PC-3 (cell line): ENCODE results near the gene PREP. TPM values are rescaled to one million over a fixed set of nuclear protein-coding genes. Genes with fewer than 3 reads are reported as not detected.

Source experiments
- ATAC-seq: fragments of 200-7000 bp; cut with Tn5 transposase; 2 replicates; pipeline ENCODE4 v1.9.1; 2020; ENCODE audit warnings: mild to moderate bottlenecking, moderate library complexity
- BruUV-seq: library from RNA; stranded (reverse); fragments of 400-500 nt; replicated peaks from 2 replicates; lab custom pipeline; 2021; lab: Mats Ljungman, UMichigan
- CTCF ChIA-PET: fragments of 300-600 bp; sonication (Branson Sonifier 250); formaldehyde crosslinking; loops from one replicate; lab custom pipeline; 2022; ENCODE audit warnings: antibody characterized with exemption; lab: Charles Lee
- POLR2A ChIA-PET: fragments of 300-600 bp; sonication (Branson Sonifier 250); formaldehyde crosslinking; loops from one replicate; lab custom pipeline; 2022; ENCODE audit warnings: antibody characterized with exemption; ENCODE audit not compliant: unreplicated experiment; lab: Charles Lee
- DNase-seq: peaks from one replicate; pipeline ENCODE4 v3.0.0-alpha.2; 2015
- H2AFZ ChIP-seq: fragments of 300-600 bp; sonication (generic); 2 replicates; pipeline ENCODE4 v1.6.0; 2016; ENCODE audit warnings: antibody characterized with exemption, low read length
- H3F3A ChIP-seq: fragments of 300-600 bp; sonication (generic); one replicate; pipeline ENCODE4 v1.6.0; 2017; ENCODE audit warnings: antibody characterized with exemption, low read length, control low read depth, mild to moderate bottlenecking; ENCODE audit not compliant: unreplicated experiment
- H3K27ac ChIP-seq: fragments of 300-600 bp; sonication (generic); 2 replicates; pipeline ENCODE4 v1.5.1; 2016; ENCODE audit warnings: mild to moderate bottlenecking, low read length
- H3K27me3 ChIP-seq: fragments of 300-600 bp; sonication (generic); 2 replicates; pipeline ENCODE4 v1.6.1; 2016; ENCODE audit warnings: low read length, mixed read lengths
- H3K36me3 ChIP-seq: fragments of 300-600 bp; sonication (generic); 2 replicates; pipeline ENCODE4 v1.6.1; 2016; ENCODE audit warnings: low read depth, mixed run types, low read length, mixed read lengths
- H3K4me1 ChIP-seq: fragments of 300-600 bp; sonication (generic); 2 replicates; pipeline ENCODE4 v1.5.1; 2016; ENCODE audit warnings: low read length; ENCODE audit not compliant: insufficient read depth
- H3K4me2 ChIP-seq: fragments of 300-600 bp; sonication (generic); 2 replicates; pipeline ENCODE4 v1.6.0; 2016; ENCODE audit warnings: low read length
- H3K4me3 ChIP-seq: fragments of 300-600 bp; sonication (generic); 2 replicates; pipeline ENCODE4 v1.5.1; 2016; ENCODE audit warnings: mild to moderate bottlenecking, low read length, mixed read lengths
- H3K79me2 ChIP-seq: fragments of 300-600 bp; sonication (generic); 2 replicates; pipeline ENCODE4 v1.6.1; 2017; ENCODE audit warnings: low read length, mixed read lengths
- H3K9ac ChIP-seq: fragments of 300-600 bp; sonication (generic); 2 replicates; pipeline ENCODE4 v1.6.0; 2016; ENCODE audit warnings: mild to moderate bottlenecking, low read length
- H3K9me2 ChIP-seq: fragments of 300-600 bp; sonication (generic); replicated peaks from 2 replicates; pipeline ENCODE4 v1.6.1; 2016; ENCODE audit warnings: mixed run types, low read length, mixed read lengths
- H3K9me3 ChIP-seq: fragments of 300-600 bp; sonication (generic); 2 replicates; pipeline ENCODE4 v1.6.1; 2016; ENCODE audit warnings: low read length, mixed read lengths
- H4K20me1 ChIP-seq: fragments of 300-600 bp; sonication (generic); 2 replicates; pipeline ENCODE4 v1.6.1; 2016; ENCODE audit warnings: low read length, mixed read lengths
- EZH2 ChIP-seq: fragments of 300-600 bp; sonication (generic); IDR thresholded peaks from one replicate; pipeline ENCODE4 v1.6.1; 2017; ENCODE audit warnings: antibody characterized with exemption, mild to moderate bottlenecking, low read length; ENCODE audit not compliant: unreplicated experiment
- EZH2phosphoT487 ChIP-seq: fragments of 300-600 bp; sonication (generic); IDR thresholded peaks from 2 replicates; pipeline ENCODE4 v1.6.1; 2018; ENCODE audit warnings: mild to moderate bottlenecking, antibody characterized with exemption, low read length, borderline replicate concordance
- intact Hi-C: fragments of 100-400 bp; cut with micrococcal nuclease; formaldehyde crosslinking; loops from 2 replicates; pipeline ENCODE4 v1.9.0; 2023
- total RNA-seq: library from RNA; depleted of rRNA; stranded (reverse); fragments of >200 nt; gene quantifications from 2 replicates; pipeline ENCODE4 v1.2.3, GENCODE V29; 2014
- TF ChIP-seq, protein P1 (sequence below): fragments of 300-600 bp; sonication (generic); conservative IDR thresholded peaks from 2 replicates; pipeline ENCODE4 v1.5.1; 2017; ENCODE audit warnings: antibody characterized with exemption, low read depth, mild to moderate bottlenecking, low read length

PREP gene
- total RNA-seq, 1 experiment from 2014 or later = 16.9 TPM

DNA sequence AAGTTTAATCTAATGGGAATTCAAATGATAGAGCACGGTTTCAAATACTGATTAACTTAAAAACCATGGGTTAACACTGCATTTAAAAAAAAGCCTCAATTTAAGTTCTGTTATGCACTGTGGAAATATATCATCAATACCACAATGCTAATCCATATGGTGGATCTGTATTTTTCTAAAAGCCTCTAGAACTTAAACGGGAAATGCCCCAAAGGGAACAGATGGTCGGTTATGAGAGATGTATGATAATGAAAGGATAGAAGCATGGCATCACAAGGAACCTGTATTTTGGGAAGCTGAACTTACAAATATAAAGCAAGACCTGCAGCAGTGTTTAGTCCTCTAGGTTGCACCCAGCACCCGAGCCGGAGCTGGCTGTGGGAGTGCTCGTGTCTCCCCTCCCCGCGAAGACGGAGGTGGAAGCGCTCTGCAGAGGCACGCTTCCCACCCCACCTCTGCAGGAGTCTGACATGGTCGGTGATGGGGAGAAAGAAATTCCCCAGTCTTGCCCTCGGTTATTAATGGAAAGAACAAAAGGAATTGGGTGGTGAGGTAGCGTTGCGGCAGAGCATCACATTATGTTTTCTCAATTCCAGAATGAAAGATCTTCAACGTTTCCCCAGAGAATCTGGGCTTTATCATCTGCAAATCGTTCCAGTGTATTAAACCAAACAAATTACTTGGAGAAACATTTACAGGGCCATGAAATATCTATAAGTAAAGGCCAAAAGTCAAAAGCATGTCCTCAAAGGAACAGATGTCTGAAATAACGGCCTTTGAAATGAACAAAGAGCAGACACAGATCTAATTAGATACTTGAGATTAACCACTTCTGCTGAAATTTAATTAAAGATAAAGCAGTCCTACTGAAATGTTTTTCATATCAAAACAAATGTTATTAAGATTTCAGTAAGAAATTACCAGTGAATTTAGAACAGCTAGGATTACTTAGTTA is 120.0 kb downstream of the PREP start:
- Histone ChIP-seq H3K9me2 (no peaks in the 10 kb centered on the region), H3K79me2 (no peaks in the 10 kb centered on the region), H3K4me1 (no peaks in the 10 kb centered on the region), H3K4me2 (no peak overlapping the region), H3K4me3 (no peak overlapping the region), H4K20me1 (no peaks in the 10 kb centered on the region), H3K27ac (no peak overlapping the region), H2AFZ (no peak overlapping the region), H3K27me3 (no peaks in the 10 kb centered on the region), H3F3A (no peaks in the 10 kb centered on the region), H3K9ac (no peak overlapping the region), H3K9me3 (no peaks in the 10 kb centered on the region), H3K36me3 (no peaks in the 10 kb centered on the region; the same call in 1 of the 2 replicates)
- intact Hi-C loops = no loop called here
- ATAC-seq = no peak
- TF ChIP-seq EZH2phosphoT487 (no peak), EZH2 (no peak)
- TF ChIP-seq, protein P1, sequence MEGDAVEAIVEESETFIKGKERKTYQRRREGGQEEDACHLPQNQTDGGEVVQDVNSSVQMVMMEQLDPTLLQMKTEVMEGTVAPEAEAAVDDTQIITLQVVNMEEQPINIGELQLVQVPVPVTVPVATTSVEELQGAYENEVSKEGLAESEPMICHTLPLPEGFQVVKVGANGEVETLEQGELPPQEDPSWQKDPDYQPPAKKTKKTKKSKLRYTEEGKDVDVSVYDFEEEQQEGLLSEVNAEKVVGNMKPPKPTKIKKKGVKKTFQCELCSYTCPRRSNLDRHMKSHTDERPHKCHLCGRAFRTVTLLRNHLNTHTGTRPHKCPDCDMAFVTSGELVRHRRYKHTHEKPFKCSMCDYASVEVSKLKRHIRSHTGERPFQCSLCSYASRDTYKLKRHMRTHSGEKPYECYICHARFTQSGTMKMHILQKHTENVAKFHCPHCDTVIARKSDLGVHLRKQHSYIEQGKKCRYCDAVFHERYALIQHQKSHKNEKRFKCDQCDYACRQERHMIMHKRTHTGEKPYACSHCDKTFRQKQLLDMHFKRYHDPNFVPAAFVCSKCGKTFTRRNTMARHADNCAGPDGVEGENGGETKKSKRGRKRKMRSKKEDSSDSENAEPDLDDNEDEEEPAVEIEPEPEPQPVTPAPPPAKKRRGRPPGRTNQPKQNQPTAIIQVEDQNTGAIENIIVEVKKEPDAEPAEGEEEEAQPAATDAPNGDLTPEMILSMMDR = no peak
- BruUV-seq = no TSS peak
- ChIA-PET CTCF (no interaction called here), POLR2A (interaction anchor here (0.5 kb wide), 1 partner anchor 10 kb away, joined by 4 read pairs; no protein-coding TSS in a partner anchor)
- no peak for DNase-seq

DNA sequence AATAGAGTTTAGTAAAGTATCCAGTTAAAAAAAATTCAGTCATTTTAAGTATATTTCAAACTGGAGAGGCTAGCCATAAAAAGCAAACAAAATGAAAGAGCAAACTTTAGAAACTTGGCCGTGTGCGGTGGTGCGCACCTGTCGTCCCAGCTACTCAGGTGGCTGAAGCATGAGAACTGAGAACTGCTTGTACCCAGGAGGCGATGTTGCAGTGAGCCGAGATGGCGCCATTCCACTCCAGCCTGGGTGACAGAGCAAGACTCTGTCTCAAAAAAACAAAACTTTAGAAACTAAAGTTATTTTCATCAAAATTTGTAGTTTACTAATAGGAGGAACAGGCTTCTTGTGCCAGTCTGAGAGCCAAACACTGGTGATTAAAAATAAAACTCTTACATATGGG is 122.8 kb downstream of the PREP start:
- H3K4me2 ChIP-seq = no peak overlapping the region
- no peak for TF ChIP-seq EZH2phosphoT487
- TF ChIP-seq, protein P1 = no peak
- no peak for TF ChIP-seq EZH2
- no peak for DNase-seq
- intact Hi-C loops = no loop called here
- no peak overlapping the region for H2AFZ ChIP-seq
- no peaks in the 10 kb centered on the region for H3K79me2 ChIP-seq
- H3K27ac ChIP-seq = no peak overlapping the region
- no peaks in the 10 kb centered on the region for H3K9me3 ChIP-seq
- ChIA-PET POLR2A (no interaction called here), CTCF (no interaction called here)
- no peaks in the 10 kb centered on the region for H3K9me2 ChIP-seq
- BruUV-seq = no TSS peak
- no peak overlapping the region for H3K9ac ChIP-seq
- H3K27me3 ChIP-seq = no peaks in the 10 kb centered on the region
- no peak overlapping the region for H3K4me3 ChIP-seq
- H4K20me1 ChIP-seq = no peaks in the 10 kb centered on the region
- H3K4me1 ChIP-seq = no peaks in the 10 kb centered on the region
- ATAC-seq = no peak
- peaks cover 3% of the 10 kb centered on the region; the same call in 1 of the 2 replicates for H3K36me3 ChIP-seq
- H3F3A ChIP-seq = no peaks in the 10 kb centered on the region

DNA sequence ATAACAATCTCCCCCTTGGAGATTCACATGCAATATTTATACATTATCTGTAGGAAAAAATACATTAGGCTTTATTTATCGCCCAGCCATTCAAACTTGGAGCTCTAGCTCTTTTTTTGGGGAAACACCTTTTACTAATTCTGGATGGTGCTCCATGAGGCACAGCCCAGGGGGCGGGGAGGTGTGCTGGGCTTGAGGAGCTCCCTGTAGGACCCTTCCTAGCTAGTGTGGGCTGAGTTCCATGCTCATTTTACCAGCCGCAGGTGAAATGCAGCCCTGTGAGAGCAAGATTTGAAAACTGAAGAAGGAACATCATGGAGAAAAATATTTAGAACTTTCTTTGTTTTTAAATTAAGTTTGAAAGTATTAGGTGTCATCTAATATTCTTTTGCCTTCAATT is 123.4 kb downstream of the PREP start:
- no peaks in the 10 kb centered on the region for H3F3A ChIP-seq
- no peak overlapping the region for H2AFZ ChIP-seq
- H3K36me3 ChIP-seq = peaks cover 3% of the 10 kb centered on the region; the same call in 1 of the 2 replicates
- H3K4me1 ChIP-seq = no peaks in the 10 kb centered on the region
- TF ChIP-seq EZH2phosphoT487 = no peak
- TF ChIP-seq, protein P1 = no peak
- no peak for TF ChIP-seq EZH2
- ChIA-PET POLR2A (no interaction called here), CTCF (no interaction called here)
- H3K9me3 ChIP-seq = no peaks in the 10 kb centered on the region
- H4K20me1 ChIP-seq = no peaks in the 10 kb centered on the region
- BruUV-seq = no TSS peak
- H3K27ac ChIP-seq = no peak overlapping the region
- no peak overlapping the region for H3K4me2 ChIP-seq
- H3K4me3 ChIP-seq = no peak overlapping the region
- intact Hi-C loops = no loop called here
- no peaks in the 10 kb centered on the region for H3K79me2 ChIP-seq
- H3K27me3 ChIP-seq = no peaks in the 10 kb centered on the region
- ATAC-seq = no peak
- no peak overlapping the region for H3K9ac ChIP-seq
- no peaks in the 10 kb centered on the region for H3K9me2 ChIP-seq
- no peak for DNase-seq
